ENCODE results near the gene VPS37C. TPM values are rescaled to one million over a fixed set of nuclear protein-coding genes. Genes with fewer than 3 reads are reported as not detected.

Gene VPS37C
- 5.7 and 7.0 TPM in 2 replicates for total RNA-seq

DNA sequence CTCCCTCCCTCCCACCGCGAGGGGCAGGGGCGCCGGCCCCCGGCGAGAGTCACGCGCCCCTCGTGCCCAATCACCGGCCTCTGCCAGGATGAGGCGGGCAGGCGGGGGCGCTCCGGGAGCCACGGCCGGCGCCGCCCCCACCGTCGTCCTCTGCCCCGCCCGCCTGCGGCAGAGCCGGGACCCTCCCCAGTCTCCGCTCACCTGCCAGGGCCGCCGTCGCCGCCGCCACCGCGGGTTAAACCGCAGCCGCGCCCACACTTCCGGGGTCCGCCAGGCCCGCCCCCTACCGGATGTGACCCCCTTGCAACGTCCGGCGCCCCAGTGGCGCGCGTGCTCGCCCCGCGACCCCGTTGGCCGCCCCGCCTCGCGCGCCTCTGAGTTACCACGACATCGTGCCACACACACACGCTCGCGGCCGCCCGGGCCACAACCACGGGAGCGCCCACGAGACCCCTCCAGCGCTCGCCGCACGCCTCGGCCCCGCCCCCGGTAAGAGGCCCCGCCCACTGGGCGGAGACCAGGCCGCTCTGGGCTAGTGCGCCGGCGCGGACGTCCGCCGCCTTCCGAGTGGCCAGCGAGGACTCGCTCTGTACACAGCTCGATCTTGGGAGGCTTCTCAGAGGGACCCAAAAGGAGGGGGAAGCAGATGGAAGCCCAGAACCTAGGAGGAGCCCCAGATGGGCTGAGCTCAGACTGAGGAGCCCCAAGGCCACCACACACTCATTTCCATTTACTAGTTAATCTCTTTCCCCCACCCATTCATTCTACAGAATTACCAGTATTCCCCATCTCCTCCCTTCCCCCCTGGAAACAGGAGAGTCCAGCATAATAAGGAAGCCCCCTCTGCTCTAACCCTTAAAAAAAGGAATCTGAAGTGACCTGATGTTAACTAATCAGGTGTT, at the start of gene VPS37C:
Gene VPS37C (minus strand): TSS at position 237 of the 902 bp plus-strand sequence. CDS start 22,597 bp downstream, outside the sequence.

DNA sequence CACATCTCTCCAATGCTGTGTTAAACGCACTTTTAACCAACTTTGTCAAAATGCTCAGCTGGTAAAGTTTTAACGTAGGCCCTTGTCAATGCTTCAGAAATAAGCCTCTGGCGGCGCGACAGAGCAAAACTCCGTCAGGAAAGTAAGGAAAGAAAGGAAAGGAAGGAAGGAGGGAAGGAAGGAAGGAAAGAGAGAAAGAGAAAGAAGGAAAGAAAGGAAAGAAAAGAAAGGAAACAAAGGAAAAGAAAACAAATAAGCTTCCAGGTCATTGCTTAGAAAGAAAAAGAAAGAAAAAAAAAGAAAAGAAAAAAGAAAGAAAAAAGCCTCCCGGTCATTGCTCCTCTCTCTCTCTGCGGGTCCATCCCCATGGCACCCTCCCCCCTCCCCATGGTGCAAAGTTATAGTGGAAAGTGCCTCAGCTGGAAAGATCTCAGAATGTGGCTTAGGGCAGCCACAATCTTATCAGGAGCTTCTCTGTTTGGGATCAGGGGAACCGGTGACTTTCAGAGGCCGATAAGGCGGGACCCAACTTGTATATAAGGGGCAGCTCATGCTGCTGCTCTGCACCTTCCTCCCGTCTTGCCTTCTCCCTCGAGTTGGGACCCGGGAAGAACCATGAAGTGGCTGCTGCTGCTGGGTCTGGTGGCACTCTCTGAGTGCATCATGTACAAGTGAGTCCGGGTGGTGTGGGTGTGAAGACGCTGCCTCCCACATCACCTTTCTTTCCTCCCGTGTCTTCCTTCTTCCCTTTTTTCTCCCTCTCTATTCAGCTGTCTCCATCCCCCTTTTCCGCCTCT, 41.9 kb upstream of the VPS37C start, which contains the start of gene PGA3:
Gene PGA3 (plus strand): TSS at position 566 of the 797 bp plus-strand sequence. CDS start 50 bp downstream, at position 616.

Other genes starting within 250 kb of the VPS37C start
- 78.5 and 86.1 TPM in 2 replicates for gene TMEM109, start 247.3 kb downstream of the VPS37C start, total RNA-seq
- 61.3 and 76.5 TPM in 2 replicates for gene TMEM132A, start 237.0 kb downstream of the VPS37C start, total RNA-seq
- 5.1 and 10.3 TPM in 2 replicates for gene SLC15A3, start 209.2 kb downstream of the VPS37C start, total RNA-seq
- gene CD6, start 189.7 kb downstream of the VPS37C start, total RNA-seq = not detected in 2 replicates
- gene CD5, start 58.9 kb downstream of the VPS37C start, total RNA-seq = not detected in 2 replicates
- gene PGA3, start 42.1 kb upstream of the VPS37C start, total RNA-seq = not detected in 2 replicates
- not detected in 2 replicates for gene PGA4, start 60.9 kb upstream of the VPS37C start, total RNA-seq
- gene PGA5, start 79.7 kb upstream of the VPS37C start, total RNA-seq = not detected in 2 replicates
- 1.1 and 1.3 TPM in 2 replicates for gene VWCE, start 133.9 kb upstream of the VPS37C start, total RNA-seq
- 320 and 326 TPM in 2 replicates for gene DDB1, start 171.7 kb upstream of the VPS37C start, total RNA-seq
- 14.1 and 14.4 TPM in 2 replicates for gene TKFC, start 171.8 kb upstream of the VPS37C start, total RNA-seq
- gene CYB561A3, start 200.5 kb upstream of the VPS37C start, total RNA-seq = 36.1 and 49.1 TPM in 2 replicates
- 12.8 and 14.5 TPM in 2 replicates for gene TMEM138, start 200.9 kb upstream of the VPS37C start, total RNA-seq
- gene TMEM216, start 231.2 kb upstream of the VPS37C start, total RNA-seq = 8.3 and 9.0 TPM in 2 replicates

All from dermis lymphatic vessel endothelial cell (primary cell).